WTC11 (cell line): ENCODE data around the gene STAG1.
"Not testable (repeated sequence)": the region's sequence is repeated elsewhere in the genome, so short reads cannot be mapped to it uniquely, and the experiment has no call there.

Source experiments
- ATF1 ChIP-seq: sonication (generic); formaldehyde crosslinking; IDR thresholded peaks from 2 replicates; pipeline ENCODE4 v1.8.1; 2023; ENCODE audit warnings: mild to moderate bottlenecking, moderate library complexity, missing genetic modification reagents
- ESRRA ChIP-seq: sonication (generic); formaldehyde crosslinking; IDR thresholded peaks from 2 replicates; pipeline ENCODE4 v1.8.1; 2022; ENCODE audit warnings: mild to moderate bottlenecking, missing genetic modification reagents, borderline replicate concordance
- ETV6 ChIP-seq: sonication (generic); formaldehyde crosslinking; IDR thresholded peaks from 2 replicates; pipeline ENCODE4 v1.8.1; 2022; ENCODE audit warnings: mild to moderate bottlenecking, missing genetic modification reagents
- FOXJ3 ChIP-seq: sonication (generic); formaldehyde crosslinking; IDR thresholded peaks from 2 replicates; pipeline ENCODE4 v1.9.0; 2021; ENCODE audit warnings: missing genetic modification reagents, mild to moderate bottlenecking, borderline replicate concordance
- FOXP1 ChIP-seq: sonication (generic); formaldehyde crosslinking; IDR thresholded peaks from 2 replicates; pipeline ENCODE4 v1.8.0; 2022; ENCODE audit warnings: missing genetic modification reagents, mild to moderate bottlenecking, moderate library complexity, borderline replicate concordance
- JUN ChIP-seq: sonication (generic); formaldehyde crosslinking; IDR thresholded peaks from 2 replicates; pipeline ENCODE4 v1.8.0; 2023; ENCODE audit warnings: mild to moderate bottlenecking, missing genetic modification reagents
- SOX15 ChIP-seq: fragments of 250-450 bp; sonication (Bioruptor Pico); IDR thresholded peaks from 2 replicates; pipeline ENCODE4 v1.9.0; 2021; ENCODE audit warnings: mild to moderate bottlenecking
- SP1 ChIP-seq: sonication (generic); formaldehyde crosslinking; conservative IDR thresholded peaks from 2 replicates; pipeline ENCODE4 v1.8.1; 2022; ENCODE audit warnings: missing genetic modification reagents
- TEAD4 ChIP-seq: sonication (generic); formaldehyde crosslinking; IDR thresholded peaks from 2 replicates; pipeline ENCODE4 v1.8.0; 2022; ENCODE audit warnings: mild to moderate bottlenecking, missing genetic modification reagents
- TF ChIP-seq, protein P1 (sequence below): sonication (generic); formaldehyde crosslinking; IDR thresholded peaks from 2 replicates; pipeline ENCODE4 v1.8.1; 2023; ENCODE audit warnings: mild to moderate bottlenecking, missing genetic modification reagents, moderate library complexity
- TF ChIP-seq, protein P2 (sequence below): fragments of 200-600 bp; IDR thresholded peaks from 2 replicates; pipeline ENCODE4 v1.8.0; 2022; ENCODE audit warnings: antibody characterized with exemption
- TF ChIP-seq, protein P3 (sequence below): sonication (generic); formaldehyde crosslinking; IDR thresholded peaks from 2 replicates; pipeline ENCODE4 v1.8.0; 2022; ENCODE audit warnings: mild to moderate bottlenecking, missing genetic modification reagents
- TF ChIP-seq, protein P4 (sequence below): sonication (generic); formaldehyde crosslinking; IDR thresholded peaks from 2 replicates; pipeline ENCODE4 v1.8.0; 2022; ENCODE audit warnings: mild to moderate bottlenecking, missing genetic modification reagents
- TF ChIP-seq, protein P5 (sequence below): sonication (generic); formaldehyde crosslinking; IDR thresholded peaks from 2 replicates; pipeline ENCODE4 v1.8.1; 2022; ENCODE audit warnings: mild to moderate bottlenecking, moderate library complexity, missing genetic modification reagents

DNA sequence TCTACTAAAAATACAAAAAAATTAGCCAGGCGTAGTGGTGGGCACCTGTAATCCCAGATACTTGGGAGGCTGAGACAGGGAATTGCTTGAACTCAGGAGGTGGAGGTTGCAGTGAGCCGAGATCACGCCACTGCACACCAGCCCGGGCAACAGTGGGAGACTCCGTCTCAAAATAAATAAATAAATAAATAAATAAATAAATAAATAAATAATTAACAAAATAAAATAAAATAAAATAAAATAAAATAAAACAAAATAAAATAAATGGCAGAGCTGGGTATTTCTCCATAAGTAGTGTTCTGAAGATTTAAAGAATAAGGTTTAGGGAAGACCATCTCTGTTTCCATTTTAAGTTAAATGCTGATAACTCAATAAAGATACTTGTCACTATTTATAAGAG is 376.4 kb downstream of the STAG1 start:
- TF ChIP-seq, protein P1, sequence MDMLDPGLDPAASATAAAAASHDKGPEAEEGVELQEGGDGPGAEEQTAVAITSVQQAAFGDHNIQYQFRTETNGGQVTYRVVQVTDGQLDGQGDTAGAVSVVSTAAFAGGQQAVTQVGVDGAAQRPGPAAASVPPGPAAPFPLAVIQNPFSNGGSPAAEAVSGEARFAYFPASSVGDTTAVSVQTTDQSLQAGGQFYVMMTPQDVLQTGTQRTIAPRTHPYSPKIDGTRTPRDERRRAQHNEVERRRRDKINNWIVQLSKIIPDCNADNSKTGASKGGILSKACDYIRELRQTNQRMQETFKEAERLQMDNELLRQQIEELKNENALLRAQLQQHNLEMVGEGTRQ: not testable (repeated sequence)
- not testable (repeated sequence) for TF ChIP-seq SP1, JUN, FOXJ3, ETV6, FOXP1, SOX15, TEAD4, ESRRA, ATF1 (CRISPR knock-in tag)
- TF ChIP-seq, protein P2, sequence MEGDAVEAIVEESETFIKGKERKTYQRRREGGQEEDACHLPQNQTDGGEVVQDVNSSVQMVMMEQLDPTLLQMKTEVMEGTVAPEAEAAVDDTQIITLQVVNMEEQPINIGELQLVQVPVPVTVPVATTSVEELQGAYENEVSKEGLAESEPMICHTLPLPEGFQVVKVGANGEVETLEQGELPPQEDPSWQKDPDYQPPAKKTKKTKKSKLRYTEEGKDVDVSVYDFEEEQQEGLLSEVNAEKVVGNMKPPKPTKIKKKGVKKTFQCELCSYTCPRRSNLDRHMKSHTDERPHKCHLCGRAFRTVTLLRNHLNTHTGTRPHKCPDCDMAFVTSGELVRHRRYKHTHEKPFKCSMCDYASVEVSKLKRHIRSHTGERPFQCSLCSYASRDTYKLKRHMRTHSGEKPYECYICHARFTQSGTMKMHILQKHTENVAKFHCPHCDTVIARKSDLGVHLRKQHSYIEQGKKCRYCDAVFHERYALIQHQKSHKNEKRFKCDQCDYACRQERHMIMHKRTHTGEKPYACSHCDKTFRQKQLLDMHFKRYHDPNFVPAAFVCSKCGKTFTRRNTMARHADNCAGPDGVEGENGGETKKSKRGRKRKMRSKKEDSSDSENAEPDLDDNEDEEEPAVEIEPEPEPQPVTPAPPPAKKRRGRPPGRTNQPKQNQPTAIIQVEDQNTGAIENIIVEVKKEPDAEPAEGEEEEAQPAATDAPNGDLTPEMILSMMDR: not testable (repeated sequence)
- TF ChIP-seq, protein P3, sequence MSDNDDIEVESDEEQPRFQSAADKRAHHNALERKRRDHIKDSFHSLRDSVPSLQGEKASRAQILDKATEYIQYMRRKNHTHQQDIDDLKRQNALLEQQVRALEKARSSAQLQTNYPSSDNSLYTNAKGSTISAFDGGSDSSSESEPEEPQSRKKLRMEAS: not testable (repeated sequence)
- TF ChIP-seq, protein P4, sequence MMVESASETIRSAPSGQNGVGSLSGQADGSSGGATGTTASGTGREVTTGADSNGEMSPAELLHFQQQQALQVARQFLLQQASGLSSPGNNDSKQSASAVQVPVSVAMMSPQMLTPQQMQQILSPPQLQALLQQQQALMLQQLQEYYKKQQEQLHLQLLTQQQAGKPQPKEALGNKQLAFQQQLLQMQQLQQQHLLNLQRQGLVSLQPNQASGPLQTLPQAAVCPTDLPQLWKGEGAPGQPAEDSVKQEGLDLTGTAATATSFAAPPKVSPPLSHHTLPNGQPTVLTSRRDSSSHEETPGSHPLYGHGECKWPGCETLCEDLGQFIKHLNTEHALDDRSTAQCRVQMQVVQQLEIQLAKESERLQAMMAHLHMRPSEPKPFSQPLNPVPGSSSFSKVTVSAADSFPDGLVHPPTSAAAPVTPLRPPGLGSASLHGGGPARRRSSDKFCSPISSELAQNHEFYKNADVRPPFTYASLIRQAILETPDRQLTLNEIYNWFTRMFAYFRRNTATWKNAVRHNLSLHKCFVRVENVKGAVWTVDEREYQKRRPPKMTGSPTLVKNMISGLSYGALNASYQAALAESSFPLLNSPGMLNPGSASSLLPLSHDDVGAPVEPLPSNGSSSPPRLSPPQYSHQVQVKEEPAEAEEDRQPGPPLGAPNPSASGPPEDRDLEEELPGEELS: not testable (repeated sequence)
- TF ChIP-seq, protein P5, sequence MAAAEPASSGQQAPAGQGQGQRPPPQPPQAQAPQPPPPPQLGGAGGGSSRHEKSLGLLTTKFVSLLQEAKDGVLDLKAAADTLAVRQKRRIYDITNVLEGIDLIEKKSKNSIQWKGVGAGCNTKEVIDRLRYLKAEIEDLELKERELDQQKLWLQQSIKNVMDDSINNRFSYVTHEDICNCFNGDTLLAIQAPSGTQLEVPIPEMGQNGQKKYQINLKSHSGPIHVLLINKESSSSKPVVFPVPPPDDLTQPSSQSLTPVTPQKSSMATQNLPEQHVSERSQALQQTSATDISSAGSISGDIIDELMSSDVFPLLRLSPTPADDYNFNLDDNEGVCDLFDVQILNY (CRISPR knock-in tag): not testable (repeated sequence)
